Tibial nerve (tissue), 4 donors: ENCODE results near the gene KCNQ4. TPM values are rescaled to one million over a fixed set of nuclear protein-coding genes. Genes with fewer than 3 reads are reported as not detected.

Source experiments
- DNase-seq, 2 donors: peaks; one replicate each; pipeline ENCODE4 v3.0.0-alpha.2; 2019; ENCODE audit warnings: low spot score in 2 of 2
- H3K27ac ChIP-seq, 4 donors: fragments of 200-600 bp; sonication (generic) in 3 of 4; one replicate each; pipeline ENCODE4 v1.5.1; 2017 to 2019; ENCODE audit warnings: mild to moderate bottlenecking in 1 of 4
- H3K27me3 ChIP-seq, 2 donors: fragments of 200-600 bp; sonication (generic) in 1 of 2; one replicate each; pipeline versions ENCODE4 v1.5.1 to v1.6.0; 2017 to 2019
- H3K36me3 ChIP-seq, 3 donors: fragments of 200-600 bp; sonication (generic); one replicate each; pipeline ENCODE4 v1.5.1; 2018 to 2019
- H3K4me1 ChIP-seq, 4 donors: fragments of 200-600 bp; sonication (generic) in 3 of 4; one replicate each; pipeline ENCODE4 v1.5.1; 2017 to 2019
- H3K4me3 ChIP-seq, 4 donors: fragments of 200-600 bp; sonication (generic) in 3 of 4; one replicate each; pipeline ENCODE4 v1.5.1; 2017 to 2019; ENCODE audit warnings: mild to moderate bottlenecking in 1 of 4, moderate library complexity in 1 of 4
- H3K9me3 ChIP-seq, 4 donors: fragments of 200-600 bp; sonication (generic) in 3 of 4; one replicate each; pipeline ENCODE4 v1.5.1; 2017 to 2019
- CTCF ChIP-seq, 5 experiments: fragments of 200-600 bp in 3 of 5; fragments of 450-650 bp in 2 of 5; sonication (generic) in 3 of 5; IDR thresholded peaks; one replicate each; pipeline ENCODE4 v1.5.1; 2016 to 2019; ENCODE audit warnings: antibody characterized with exemption in 5 of 5, mild to moderate bottlenecking in 3 of 5, moderate library complexity in 2 of 5
- EP300 ChIP-seq, 2 donors: sonication (generic); formaldehyde crosslinking; IDR thresholded peaks; one replicate each; pipeline ENCODE4 v1.6.1; 2017; ENCODE audit warnings: antibody characterized with exemption in 2 of 2, mild to moderate bottlenecking in 1 of 2
- POLR2A ChIP-seq, 2 donors: fragments of 450-650 bp; IDR thresholded peaks; one replicate each; pipeline ENCODE4 v1.6.1; 2017; ENCODE audit warnings: antibody characterized with exemption in 2 of 2, mild to moderate bottlenecking in 2 of 2, moderate library complexity in 2 of 2
- WGBS, 2 donors: methylation state at CpG; one replicate each; pipeline ENCODE4 v1.1.5; 2018; 5-methylcytosine and 5-hydroxymethylcytosine counted together
- total RNA-seq, 4 donors: library from RNA; depleted of rRNA; stranded (reverse); fragments of >200 nt; gene quantifications; one replicate each; pipeline ENCODE4 v1.1.0, GENCODE V29; 2016

Gene KCNQ4
- total RNA-seq, 4 donors from 2014 or later, result 0.22 to 2.1 (median 1.7) TPM

- DNase-seq, result no peak
Observed at GRCh38 chr1:40837601-40838000, 54.0 kb downstream of the KCNQ4 start.

GRCh38 chr1:40838045-40838979 lies 54.7 kb downstream of the KCNQ4 start:
- Histone ChIP-seq H3K9me3 (peaks cover 0 to 8% (median 0%) of the 10 kb centered on the region in 4 donors), H3K27ac (no peak overlapping the region), H3K27me3 (peaks cover 0 to 9% of the 10 kb centered on the region in 2 donors), H3K36me3 (no peaks in the 10 kb centered on the region), H3K4me3 (no peak overlapping the region), H3K4me1 (no peaks in the 10 kb centered on the region)
- DNase-seq, result no peak
- WGBS, 2 donors, result 53 to 68% methylated on average over 31 to 60 of the region's 60 CpGs
- TF ChIP-seq POLR2A (IDR thresholded peaks at IDR 0.05), result no peak
- no peak for TF ChIP-seq EP300 (IDR thresholded peaks at IDR 0.05)
- TF ChIP-seq CTCF (IDR thresholded peaks at IDR 0.05), result no peak

More at GRCh38 chr1:40837601-40838000, 54.0 kb downstream of the KCNQ4 start:
- no peak overlapping the region for H3K27ac ChIP-seq
- no peaks in the 10 kb centered on the region for H3K36me3 ChIP-seq
- WGBS, 2 donors, result 64 to 74% methylated on average over 19 to 24 of the region's 24 CpGs
- no peak overlapping the region for H3K4me3 ChIP-seq
- TF ChIP-seq CTCF (IDR thresholded peaks at IDR 0.05), result no peak
- no peak for TF ChIP-seq POLR2A (IDR thresholded peaks at IDR 0.05)
- no peak for TF ChIP-seq EP300 (IDR thresholded peaks at IDR 0.05)
- peaks cover 0 to 9% of the 10 kb centered on the region in 2 donors for H3K27me3 ChIP-seq
- peaks cover 0 to 3% (median 0%) of the 10 kb centered on the region in 4 donors for H3K9me3 ChIP-seq
- no peaks in the 10 kb centered on the region for H3K4me1 ChIP-seq

GRCh38 chr1:40838980-40839942 lies 55.7 kb downstream of the KCNQ4 start:
- DNase-seq, result no peak
- Histone ChIP-seq H3K36me3 (no peaks in the 10 kb centered on the region), H3K4me1 (no peaks in the 10 kb centered on the region), H3K4me3 (no peak overlapping the region), H3K9me3 (peaks cover 0 to 8% (median 0%) of the 10 kb centered on the region in 4 donors), H3K27ac (no peak overlapping the region), H3K27me3 (peaks cover 0 to 9% of the 10 kb centered on the region in 2 donors)
- WGBS, 2 donors, result 85 to 88% methylated on average over 13 to 15 of the region's 15 CpGs
- TF ChIP-seq CTCF (IDR thresholded peaks at IDR 0.05) (no peak), EP300 (IDR thresholded peaks at IDR 0.05) (no peak), POLR2A (IDR thresholded peaks at IDR 0.05) (no peak)

- Histone ChIP-seq H3K9me3 (peaks cover 0 to 8% (median 0%) of the 10 kb centered on the region in 4 donors), H3K4me1 (no peaks in the 10 kb centered on the region), H3K27ac (no peak overlapping the region), H3K36me3 (no peaks in the 10 kb centered on the region), H3K4me3 (no peak overlapping the region), H3K27me3 (peaks cover 0 to 9% of the 10 kb centered on the region in 2 donors)
- no peak for TF ChIP-seq POLR2A (IDR thresholded peaks at IDR 0.05)
- TF ChIP-seq EP300 (IDR thresholded peaks at IDR 0.05), result no peak
- TF ChIP-seq CTCF (IDR thresholded peaks at IDR 0.05), result no peak
- WGBS, 2 donors, result 94 to 96% methylated on average over 5 of the region's 5 CpGs
- DNase-seq, result no peak
Observed at GRCh38 chr1:40839943-40840335, 56.4 kb downstream of the KCNQ4 start.
